ENCODE results near the gene GTF3A. TPM values are rescaled to one million over a fixed set of nuclear protein-coding genes. Genes with fewer than 3 reads are reported as not detected.

GTF3A gene
- total RNA-seq, 2 donors from 2014 or later, result 70.4 to 86.4 TPM

GRCh38 chr13:27409013-27409412, 15.4 kb upstream of the GTF3A start:
- Histone ChIP-seq H3K36me3 (no peaks in the 10 kb centered on the region), H3K27me3 (replicated peaks; ENCODE audit: insufficient read depth) (no peaks in the 10 kb centered on the region), H3K27ac (no peak overlapping the region), H3K4me1 (ENCODE audit: control insufficient read depth in 1 of 2, low read depth in 2 of 2) (peaks cover 0 to 1% of the 10 kb centered on the region in 2 donors), H3K4me3 (no peak overlapping the region), H3K9me3 (no peaks in the 10 kb centered on the region)
- DNase-seq (ENCODE audit: low spot score), result no peak
- ATAC-seq (ENCODE audit: insufficient number of reproducible peaks, low FRiP score, low read depth), result no peak
- no peak for TF ChIP-seq CTCF (IDR thresholded peaks at IDR 0.05)

- Histone ChIP-seq H3K4me1 (ENCODE audit: control insufficient read depth in 1 of 2, low read depth in 2 of 2) (no peaks in the 10 kb centered on the region), H3K27ac (no peak overlapping the region), H3K9me3 (no peaks in the 10 kb centered on the region), H3K27me3 (replicated peaks; ENCODE audit: insufficient read depth) (no peaks in the 10 kb centered on the region), H3K4me3 (no peak overlapping the region), H3K36me3 (no peaks in the 10 kb centered on the region)
- DNase-seq (ENCODE audit: low spot score) (no peak), ATAC-seq (ENCODE audit: insufficient number of reproducible peaks, low FRiP score, low read depth) (no peak)
- no peak for TF ChIP-seq CTCF (IDR thresholded peaks at IDR 0.05)
Observed at GRCh38 chr13:27411341-27411740, 13.1 kb upstream of the GTF3A start.

GRCh38 chr13:27415116-27415515, 9.3 kb upstream of the GTF3A start:
- DNase-seq (ENCODE audit: low spot score), result no peak
- no peak overlapping the region for H3K27ac ChIP-seq
- no peak for ATAC-seq (ENCODE audit: insufficient number of reproducible peaks, low FRiP score, low read depth)
- H3K4me1 ChIP-seq (ENCODE audit: control insufficient read depth in 1 of 2, low read depth in 2 of 2), result no peaks in the 10 kb centered on the region
- no peaks in the 10 kb centered on the region for H3K9me3 ChIP-seq
- no peak for TF ChIP-seq CTCF (IDR thresholded peaks at IDR 0.05)
- no peak overlapping the region for H3K4me3 ChIP-seq
- H3K27me3 ChIP-seq (replicated peaks; ENCODE audit: insufficient read depth), result no peaks in the 10 kb centered on the region
- no peaks in the 10 kb centered on the region for H3K36me3 ChIP-seq

- ATAC-seq (ENCODE audit: insufficient number of reproducible peaks, low FRiP score, low read depth) (no peak), DNase-seq (ENCODE audit: low spot score) (no peak)
- Histone ChIP-seq H3K9me3 (no peaks in the 10 kb centered on the region), H3K36me3 (no peaks in the 10 kb centered on the region), H3K4me3 (no peak overlapping the region), H3K27ac (no peak overlapping the region), H3K27me3 (replicated peaks; ENCODE audit: insufficient read depth) (no peaks in the 10 kb centered on the region), H3K4me1 (ENCODE audit: control insufficient read depth in 1 of 2, low read depth in 2 of 2) (peaks cover 0 to 5% of the 10 kb centered on the region in 2 donors)
- TF ChIP-seq CTCF (IDR thresholded peaks at IDR 0.05), result no peak
Observed at GRCh38 chr13:27419328-27419727, 5.1 kb upstream of the GTF3A start.

GRCh38 chr13:27421101-27421871, 3.1 kb upstream of the GTF3A start:
- H3K4me3 ChIP-seq, result no peak overlapping the region
- no peak for TF ChIP-seq CTCF (IDR thresholded peaks at IDR 0.05)
- no peaks in the 10 kb centered on the region for H3K9me3 ChIP-seq
- ATAC-seq (ENCODE audit: insufficient number of reproducible peaks, low FRiP score, low read depth) (no peak), DNase-seq (ENCODE audit: low spot score) (no peak)
- no peaks in the 10 kb centered on the region for H3K27me3 ChIP-seq (replicated peaks; ENCODE audit: insufficient read depth)
- H3K36me3 ChIP-seq, result no peaks in the 10 kb centered on the region
- H3K4me1 ChIP-seq (ENCODE audit: control insufficient read depth in 1 of 2, low read depth in 2 of 2), result peaks cover 9 to 18% of the 10 kb centered on the region in 2 donors
- no peak overlapping the region for H3K27ac ChIP-seq

All from thoracic aorta (tissue), 2 donors.